ENCODE data around the gene PCDHA12. TPM values are rescaled to one million over a fixed set of nuclear protein-coding genes. Genes with fewer than 3 reads are reported as not detected.

The PCDHA12 gene
- total RNA-seq, 3 donors from 2014 or later: 0.48 to 6.9 (median 5.0) TPM

GRCh38 chr5:140881889-140882590, 6.9 kb downstream of the PCDHA12 start, which contains the start of gene PCDHA13:
TSS of gene PCDHA13 (plus strand) at chr5:140882124. CDS start at chr5:140882269, 145 bp downstream.
- no peak for TF ChIP-seq CTCF (IDR thresholded peaks at IDR 0.05)
- TF ChIP-seq POLR2AphosphoS5 (IDR thresholded peaks at IDR 0.05): no peak
- no peak for TF ChIP-seq POLR2A (IDR thresholded peaks at IDR 0.05)
- DNase-seq (ENCODE audit: low spot score in 2 of 2): no peak
- no peaks in the 10 kb centered on the region for H3K27me3 ChIP-seq
- H3K27ac ChIP-seq: no peak within 1 kb of the TSS
- no peaks in the 10 kb centered on the region for H3K4me1 ChIP-seq
- peak within 1 kb of the TSS in 2 of 3 donors; percentile 32 to 50 for H3K4me3 ChIP-seq
- no peaks in the 10 kb centered on the region for H3K36me3 ChIP-seq
- peaks cover 31 to 56% of the 10 kb centered on the region in 2 donors for H3K9me3 ChIP-seq
- intact Hi-C loops (cut with DNase I; ENCODE audit: low total_unique reads): no loop called here

DNA sequence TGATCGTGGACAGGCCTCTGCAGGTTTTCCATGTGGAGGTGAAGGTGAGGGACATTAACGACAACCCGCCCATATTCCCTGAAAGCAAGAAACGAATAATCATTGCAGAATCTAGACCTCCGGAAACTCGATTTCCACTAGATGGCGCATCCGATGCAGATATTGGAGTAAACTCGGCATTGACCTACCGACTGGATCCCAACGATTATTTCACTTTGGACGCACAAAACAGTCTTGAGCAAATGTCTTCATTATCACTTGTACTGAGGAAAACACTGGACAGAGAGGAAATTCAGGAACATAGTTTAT, 7.4 kb downstream of the PCDHA12 start:
- intact Hi-C loops (cut with DNase I; ENCODE audit: low total_unique reads): no loop called here
- H3K27me3 ChIP-seq: no peaks in the 10 kb centered on the region
- no peaks in the 10 kb centered on the region for H3K4me1 ChIP-seq
- DNase-seq (ENCODE audit: low spot score in 2 of 2): no peak
- H3K27ac ChIP-seq: no peak overlapping the region
- TF ChIP-seq POLR2AphosphoS5 (IDR thresholded peaks at IDR 0.05) (no peak), POLR2A (IDR thresholded peaks at IDR 0.05) (no peak), CTCF (IDR thresholded peaks at IDR 0.05) (no peak)
- H3K4me3 ChIP-seq: peak overlapping the region in 2 of 3 donors; percentile 32 to 50
- H3K9me3 ChIP-seq: peaks cover 26 to 51% of the 10 kb centered on the region in 2 donors
- H3K36me3 ChIP-seq: no peaks in the 10 kb centered on the region

DNA sequence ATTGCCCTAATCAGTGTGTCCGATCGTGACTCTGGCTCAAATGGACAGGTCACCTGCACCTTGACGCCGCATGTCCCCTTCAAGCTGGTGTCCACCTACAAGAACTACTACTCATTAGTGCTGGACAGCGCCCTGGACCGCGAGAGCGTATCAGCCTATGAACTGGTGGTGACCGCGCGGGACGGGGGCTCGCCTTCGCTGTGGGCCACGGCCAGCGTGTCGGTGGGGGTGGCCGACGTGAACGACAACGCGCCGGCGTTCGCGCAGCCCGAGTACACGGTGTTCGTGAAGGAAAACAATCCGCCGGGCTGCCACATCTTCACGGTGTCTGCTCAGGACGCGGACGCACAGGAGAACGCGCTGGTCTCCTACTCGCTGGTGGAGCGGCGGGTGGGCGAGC, 8.3 kb downstream of the PCDHA12 start:
- no peaks in the 10 kb centered on the region for H3K36me3 ChIP-seq
- TF ChIP-seq CTCF (IDR thresholded peaks at IDR 0.05) (no peak), POLR2A (IDR thresholded peaks at IDR 0.05) (no peak), POLR2AphosphoS5 (IDR thresholded peaks at IDR 0.05) (no peak)
- no peak overlapping the region for H3K4me3 ChIP-seq
- no peak for DNase-seq (ENCODE audit: low spot score in 2 of 2)
- H3K27me3 ChIP-seq: no peaks in the 10 kb centered on the region
- no peak overlapping the region for H3K27ac ChIP-seq
- intact Hi-C loops (cut with DNase I; ENCODE audit: low total_unique reads): no loop called here
- no peaks in the 10 kb centered on the region for H3K4me1 ChIP-seq
- peaks cover 25 to 44% of the 10 kb centered on the region in 2 donors for H3K9me3 ChIP-seq

DNA sequence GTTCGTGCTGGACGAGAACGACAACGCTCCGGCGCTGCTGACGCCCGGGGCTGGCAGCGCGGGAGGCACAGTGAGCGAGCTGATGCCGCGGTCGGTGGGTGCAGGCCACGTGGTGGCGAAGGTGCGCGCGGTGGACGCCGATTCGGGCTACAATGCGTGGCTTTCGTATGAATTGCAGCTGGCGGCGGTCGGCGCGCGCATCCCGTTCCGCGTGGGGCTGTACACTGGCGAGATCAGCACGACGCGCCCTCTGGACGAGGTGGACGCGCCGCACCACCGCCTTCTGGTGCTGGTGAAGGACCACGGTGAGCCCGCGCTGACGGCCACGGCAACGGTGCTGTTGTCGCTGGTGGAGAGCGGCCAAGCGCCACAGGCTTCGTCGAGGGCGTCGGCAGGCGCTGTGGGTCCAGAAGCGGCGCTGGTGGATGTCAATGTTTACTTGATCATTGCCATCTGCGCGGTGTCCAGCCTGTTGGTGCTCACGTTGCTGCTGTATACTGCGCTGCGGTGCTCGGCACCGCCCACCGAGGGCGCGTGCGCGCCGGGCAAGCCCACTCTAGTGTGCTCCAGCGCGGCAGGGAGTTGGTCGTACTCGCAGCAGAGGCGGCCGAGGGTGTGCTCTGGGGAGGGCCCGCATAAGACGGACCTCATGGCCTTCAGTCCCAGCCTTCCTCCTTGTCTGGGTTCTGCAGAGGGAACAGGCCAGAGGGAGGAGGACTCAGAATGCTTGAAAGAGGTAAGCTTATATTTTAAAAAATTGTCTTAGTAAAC, 9.0 kb downstream of the PCDHA12 start:
- TF ChIP-seq POLR2A (IDR thresholded peaks at IDR 0.05) (no peak), POLR2AphosphoS5 (IDR thresholded peaks at IDR 0.05) (no peak), CTCF (IDR thresholded peaks at IDR 0.05) (no peak)

DNA sequence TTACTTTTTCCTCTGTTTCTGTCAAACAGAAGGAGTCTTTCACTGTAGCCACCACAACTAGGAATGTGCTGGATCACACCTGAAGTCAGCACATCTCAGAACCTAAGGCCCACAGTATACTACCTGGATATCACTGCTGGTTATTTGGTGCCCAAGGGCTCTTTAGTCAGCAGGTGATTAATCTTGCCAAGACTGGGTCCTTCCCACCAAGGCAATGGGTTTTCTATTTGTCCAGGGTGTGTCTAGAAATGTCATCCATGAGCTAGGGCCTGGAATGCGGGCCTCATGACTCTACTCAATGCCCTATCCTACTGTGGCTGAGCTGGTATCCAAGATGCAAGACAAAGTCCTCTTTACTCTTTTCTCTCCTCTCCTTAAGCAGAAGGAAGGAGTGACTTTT, 41.2 kb downstream of the PCDHA12 start:
- H3K9me3 ChIP-seq: peaks cover 3 to 25% of the 10 kb centered on the region in 2 donors
- H3K4me3 ChIP-seq: no peak overlapping the region
- no peaks in the 10 kb centered on the region for H3K27me3 ChIP-seq
- intact Hi-C loops (cut with DNase I; ENCODE audit: low total_unique reads): no loop called here
- H3K4me1 ChIP-seq: no peaks in the 10 kb centered on the region
- no peaks in the 10 kb centered on the region for H3K36me3 ChIP-seq
- no peak overlapping the region for H3K27ac ChIP-seq
- no peak for DNase-seq (ENCODE audit: low spot score in 2 of 2)
- no peak for TF ChIP-seq POLR2A (IDR thresholded peaks at IDR 0.05)
- TF ChIP-seq CTCF (IDR thresholded peaks at IDR 0.05): no peak
- TF ChIP-seq POLR2AphosphoS5 (IDR thresholded peaks at IDR 0.05): no peak

More for the DNA sequence above, 9.0 kb downstream of the PCDHA12 start:
- Histone ChIP-seq H3K9me3 (peaks cover 25 to 42% of the 10 kb centered on the region in 2 donors), H3K4me3 (no peak overlapping the region), H3K27ac (no peak overlapping the region), H3K27me3 (no peaks in the 10 kb centered on the region), H3K4me1 (no peaks in the 10 kb centered on the region), H3K36me3 (no peaks in the 10 kb centered on the region)
- no peak for DNase-seq (ENCODE audit: low spot score in 2 of 2)
- intact Hi-C loops (cut with DNase I; ENCODE audit: low total_unique reads): no loop called here
